Kidney capillary endothelial cell (primary cell): ENCODE data around the gene MED9.

Experiments used
- DNase-seq: peaks from one replicate; pipeline ENCODE4 v3.0.0-alpha.2; 2018; ENCODE audit warnings: low spot score

MED9 gene

GRCh38 chr17:17505151-17505550 is 28.4 kb downstream of the MED9 start:
- DNase-seq: no peak

- no peak for DNase-seq
Measured at GRCh38 chr17:17505610-17506171, 28.9 kb downstream of the MED9 start.

DNA sequence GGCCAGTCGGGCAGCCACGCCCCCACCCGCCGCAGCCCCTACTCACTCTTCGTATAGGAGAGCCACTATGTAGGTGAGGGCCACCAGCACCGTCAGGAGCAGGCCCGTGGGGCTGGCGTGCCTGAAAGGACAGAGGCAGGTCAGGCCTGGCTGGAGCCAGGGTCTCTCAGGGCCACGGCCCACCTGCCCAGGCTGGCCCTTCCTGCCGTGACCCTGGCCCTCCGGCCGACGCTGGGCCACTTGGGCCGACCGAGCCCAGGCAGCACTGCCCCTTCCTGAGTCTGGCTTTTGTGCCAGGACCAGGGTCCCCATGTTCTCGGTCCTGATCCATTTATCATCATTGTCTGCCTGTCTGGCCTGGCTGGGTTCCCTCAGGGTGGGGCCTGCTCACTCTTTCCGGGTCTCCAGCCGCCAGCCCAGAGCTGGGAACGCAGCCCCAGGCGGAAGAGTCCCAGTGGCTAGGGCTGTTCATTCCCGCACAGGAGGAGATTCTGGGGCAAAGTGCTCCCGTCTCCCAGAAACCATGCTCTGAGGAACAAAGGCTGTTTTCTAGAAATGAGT is 29.5 kb downstream of the MED9 start:
- DNase-seq: no peak

DNA sequence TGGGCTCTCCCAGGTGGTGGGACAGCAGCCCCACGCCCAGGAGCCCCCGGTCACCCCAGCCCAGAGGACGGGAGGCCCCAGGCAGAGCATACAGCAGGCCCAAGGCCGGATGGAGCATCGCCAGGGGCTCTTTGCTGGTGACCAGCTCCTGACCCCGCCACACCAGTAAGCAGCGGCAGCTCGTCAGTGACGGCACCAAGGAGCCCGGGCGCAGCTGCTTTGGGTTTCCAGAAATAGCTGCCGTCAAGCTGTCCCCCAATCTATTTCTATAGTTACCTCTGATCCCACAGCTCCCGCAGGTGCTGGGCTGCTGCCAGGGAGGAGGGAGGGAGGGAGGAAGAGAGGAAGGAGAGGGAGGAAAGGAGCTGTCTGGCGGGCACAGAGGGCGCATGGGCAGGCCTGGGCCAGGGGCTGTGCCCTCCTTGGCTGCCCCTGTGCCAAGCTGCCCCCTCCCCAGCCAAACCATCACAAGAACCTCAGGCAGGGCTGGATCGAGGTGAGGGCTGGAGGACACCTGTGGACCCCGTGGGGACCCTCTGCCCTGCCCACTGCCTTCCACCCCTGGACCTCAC is 30.2 kb downstream of the MED9 start:
- no peak for DNase-seq

GRCh38 chr17:17507465-17508011 is 30.7 kb downstream of the MED9 start:
- no peak for DNase-seq

DNA sequence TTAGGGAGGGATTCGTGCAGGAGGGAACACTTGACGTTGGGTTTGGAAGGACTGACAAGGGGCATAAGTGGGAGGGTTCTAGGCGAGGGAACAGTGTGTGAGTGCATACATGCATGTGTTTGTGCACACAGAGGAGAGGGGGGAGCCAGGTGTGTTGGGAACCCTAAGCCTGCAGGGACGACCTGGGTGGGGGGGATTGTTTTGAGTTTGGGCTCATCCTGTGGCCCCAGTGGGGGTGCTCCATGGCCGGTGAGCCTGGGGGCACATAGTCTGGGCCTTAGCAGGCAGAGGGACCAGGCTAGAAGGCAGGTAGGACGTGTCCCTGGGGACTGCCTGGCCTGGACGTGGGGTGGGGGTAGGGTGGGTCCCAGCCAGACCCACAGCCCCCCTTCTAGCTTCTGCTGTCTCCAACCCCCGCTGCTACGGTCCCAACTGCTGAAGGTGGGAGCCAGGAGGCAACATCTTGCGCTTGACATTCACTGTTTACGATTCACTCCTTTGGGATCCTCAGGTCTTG is 31.3 kb downstream of the MED9 start:
- DNase-seq: no peak

DNA sequence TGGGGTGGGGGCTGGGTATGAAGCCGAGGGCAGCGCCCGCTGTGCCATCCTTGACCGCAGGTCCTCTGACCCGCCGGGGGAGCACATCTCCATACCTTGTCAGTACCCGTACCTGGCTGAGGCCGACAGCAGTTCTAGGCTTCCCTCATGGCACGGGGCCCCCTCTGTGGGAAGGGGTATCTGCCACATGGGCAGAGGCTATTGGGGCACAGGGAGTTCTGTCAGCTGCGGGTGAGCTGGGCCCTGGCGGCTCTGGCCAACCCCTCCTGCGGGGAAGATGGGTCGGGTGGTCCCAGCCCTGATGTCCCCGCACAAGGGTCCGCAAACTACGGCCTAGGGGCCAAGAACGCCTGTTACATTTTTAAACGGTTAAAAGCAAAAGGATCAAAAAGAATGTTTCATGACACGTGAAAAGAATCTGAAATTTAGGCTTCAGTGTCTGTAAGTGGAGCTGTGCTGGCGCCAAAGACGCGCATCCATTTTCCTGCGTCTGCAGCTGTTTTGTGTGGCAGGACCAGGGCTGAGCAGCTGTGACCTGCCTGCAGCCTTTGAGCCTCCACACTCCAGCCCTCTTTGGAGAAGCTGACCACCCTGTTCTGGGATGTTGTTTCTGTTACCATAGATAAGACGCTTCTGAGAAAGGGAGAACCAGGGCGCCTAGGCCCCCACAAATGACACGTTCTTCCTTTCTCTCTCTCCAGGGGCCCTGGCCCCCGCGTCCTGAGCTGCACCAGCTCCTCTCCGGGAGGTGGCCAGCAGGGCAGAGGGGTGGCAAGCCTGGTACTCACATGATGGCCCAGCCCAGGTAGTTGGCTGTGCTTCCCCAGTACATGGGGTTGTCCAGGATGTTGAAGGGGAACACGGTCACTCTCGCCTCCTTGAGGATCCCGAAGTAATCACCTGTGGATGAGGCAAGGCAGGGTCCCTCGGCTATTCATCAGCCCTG is 32.1 kb downstream of the MED9 start:
- no peak for DNase-seq

DNA sequence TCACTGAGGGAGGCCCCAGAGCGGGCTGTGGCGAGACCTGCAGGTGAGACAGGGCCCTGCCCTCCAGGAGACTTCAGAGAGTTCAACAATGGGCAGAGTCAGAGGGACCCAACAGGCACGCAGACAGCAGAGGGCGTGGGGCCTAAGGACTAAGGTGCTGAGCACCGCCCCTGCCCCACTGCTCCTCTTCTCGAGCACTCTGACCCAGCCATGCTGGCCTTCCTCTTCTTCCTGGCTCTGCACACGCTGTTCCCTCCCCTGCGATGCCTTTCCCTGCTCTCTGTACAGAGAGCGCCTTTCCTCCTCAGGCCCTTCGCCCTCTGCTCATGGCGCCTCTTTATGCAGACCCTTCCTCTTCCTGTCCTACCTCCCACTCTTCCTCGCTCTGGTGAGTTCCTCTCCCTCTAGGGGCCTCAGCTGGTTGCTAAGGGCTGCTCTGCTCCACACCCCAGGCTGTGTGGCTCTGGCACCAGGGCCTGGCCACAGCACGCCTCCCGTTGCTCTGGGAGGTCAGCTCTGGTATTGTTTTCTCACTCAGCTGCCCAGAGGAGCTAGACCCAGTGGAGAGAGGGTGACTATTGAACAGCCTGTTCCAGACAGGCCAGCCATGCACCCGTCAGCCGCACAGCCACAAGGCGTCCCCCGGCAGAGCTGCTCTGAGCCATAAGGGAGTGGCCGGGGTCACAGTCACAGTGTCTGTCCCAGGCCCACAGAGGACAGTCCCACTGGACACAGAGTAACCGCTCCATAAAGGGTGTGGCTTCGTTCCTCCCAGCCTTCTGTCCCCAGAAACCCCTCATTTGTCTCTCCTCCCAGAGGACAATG is 33.0 kb downstream of the MED9 start:
- no peak for DNase-seq

- no peak for DNase-seq
Measured at GRCh38 chr17:17510456-17511292, 33.9 kb downstream of the MED9 start.

DNA sequence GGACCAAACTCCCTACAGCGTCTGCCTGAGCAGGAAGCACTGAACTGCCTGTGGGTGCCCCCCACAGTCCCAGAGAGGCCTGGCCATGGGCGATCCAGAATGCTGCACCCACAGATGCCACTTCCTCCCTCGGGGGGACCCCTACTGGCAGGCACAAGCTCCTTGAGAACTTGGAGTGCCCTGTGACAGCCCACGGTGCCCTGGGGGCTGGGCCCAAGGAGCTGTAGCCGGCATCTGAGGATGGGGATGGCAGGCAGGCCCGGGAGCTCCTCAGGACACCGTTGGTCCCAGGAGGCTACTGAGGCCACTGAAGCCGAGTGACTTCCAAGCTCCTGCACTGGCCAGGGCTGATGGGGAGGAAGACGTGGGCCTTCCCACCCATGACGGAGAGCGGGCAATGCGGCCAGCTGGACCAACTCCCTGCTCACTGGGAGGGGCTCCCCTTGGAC is 34.5 kb downstream of the MED9 start:
- no peak for DNase-seq

DNA sequence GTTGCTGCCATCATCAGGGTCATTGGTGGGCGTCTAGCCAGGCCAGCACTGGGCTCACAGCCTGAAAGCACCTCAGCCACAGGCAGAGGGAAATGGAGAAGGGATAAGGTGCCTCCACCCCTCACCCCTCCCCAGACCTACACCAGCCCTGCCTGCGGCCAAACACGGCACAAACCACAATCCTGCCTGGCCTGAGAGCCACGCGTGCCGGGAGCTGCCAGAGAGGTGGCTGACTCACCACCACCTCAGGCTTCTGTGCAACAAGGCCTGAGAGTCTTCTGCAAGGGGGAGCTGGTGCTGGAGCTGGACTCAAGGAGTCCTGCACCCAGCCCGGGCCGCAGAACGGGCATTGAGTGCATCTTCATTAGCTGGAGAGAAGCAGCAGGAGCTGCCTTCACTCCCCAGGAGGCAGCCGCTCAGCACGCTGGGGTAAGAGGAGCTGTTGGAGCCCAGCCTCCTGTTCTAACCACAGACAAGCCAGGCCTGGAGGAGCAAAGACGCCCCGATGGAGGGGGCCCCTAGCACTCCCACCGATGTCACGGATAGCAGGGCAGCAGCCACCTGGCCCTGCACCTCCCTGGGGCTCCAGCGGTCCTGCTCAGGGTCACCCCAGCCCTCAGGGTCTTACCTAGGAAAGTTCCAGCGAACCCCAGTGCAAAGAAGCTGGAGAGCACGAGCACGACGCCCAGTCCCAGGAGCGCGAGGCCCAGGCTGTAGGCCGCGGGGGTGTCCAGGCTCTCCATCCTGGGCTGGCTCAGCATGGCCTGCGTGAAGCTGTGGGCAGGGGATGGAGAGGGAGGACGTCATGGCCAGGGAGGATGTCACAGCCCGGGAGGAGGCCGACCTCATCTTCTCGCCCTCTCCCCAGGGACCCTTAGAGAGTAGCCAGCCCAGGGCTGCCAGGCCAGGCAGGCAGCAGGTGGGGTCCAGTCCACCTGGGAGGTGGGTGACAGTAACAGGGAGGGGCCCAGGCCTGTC is 35.4 kb downstream of the MED9 start:
- DNase-seq: no peak

GRCh38 chr17:17512866-17513265 is 36.1 kb downstream of the MED9 start:
- DNase-seq: no peak

GRCh38 chr17:17513626-17514025 is 36.8 kb downstream of the MED9 start:
- DNase-seq: no peak

DNA sequence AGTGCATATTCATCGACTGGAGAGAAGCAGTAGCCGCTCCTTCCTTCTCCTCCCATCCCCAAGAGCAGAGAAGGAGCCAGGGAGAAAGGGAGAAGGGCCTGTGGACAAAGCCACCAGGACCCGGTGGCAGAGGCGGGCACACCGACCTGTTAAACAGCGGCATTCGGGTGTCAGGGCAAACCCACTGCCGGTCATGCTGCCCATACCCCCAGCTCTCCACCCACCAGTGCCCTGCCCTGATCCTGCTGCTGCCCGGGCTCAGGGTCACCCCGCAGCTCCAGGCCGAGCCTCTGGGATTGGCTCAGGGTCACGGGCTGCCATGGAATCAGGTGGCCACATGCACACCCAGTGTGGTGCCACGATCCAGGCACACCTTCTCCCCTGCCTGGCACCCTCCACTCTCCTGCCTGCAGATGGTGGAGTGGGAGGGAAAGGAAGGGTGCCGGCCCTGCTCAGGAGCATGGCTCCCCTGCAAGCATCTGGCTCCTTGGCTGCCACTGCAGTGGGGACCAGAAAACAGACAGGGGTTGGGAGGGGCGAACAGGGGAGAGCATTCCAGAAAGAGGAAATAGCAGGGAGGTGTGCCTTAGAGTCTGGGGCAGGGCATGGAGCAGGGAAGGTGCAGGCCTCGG is 37.7 kb downstream of the MED9 start:
- DNase-seq: no peak

DNA sequence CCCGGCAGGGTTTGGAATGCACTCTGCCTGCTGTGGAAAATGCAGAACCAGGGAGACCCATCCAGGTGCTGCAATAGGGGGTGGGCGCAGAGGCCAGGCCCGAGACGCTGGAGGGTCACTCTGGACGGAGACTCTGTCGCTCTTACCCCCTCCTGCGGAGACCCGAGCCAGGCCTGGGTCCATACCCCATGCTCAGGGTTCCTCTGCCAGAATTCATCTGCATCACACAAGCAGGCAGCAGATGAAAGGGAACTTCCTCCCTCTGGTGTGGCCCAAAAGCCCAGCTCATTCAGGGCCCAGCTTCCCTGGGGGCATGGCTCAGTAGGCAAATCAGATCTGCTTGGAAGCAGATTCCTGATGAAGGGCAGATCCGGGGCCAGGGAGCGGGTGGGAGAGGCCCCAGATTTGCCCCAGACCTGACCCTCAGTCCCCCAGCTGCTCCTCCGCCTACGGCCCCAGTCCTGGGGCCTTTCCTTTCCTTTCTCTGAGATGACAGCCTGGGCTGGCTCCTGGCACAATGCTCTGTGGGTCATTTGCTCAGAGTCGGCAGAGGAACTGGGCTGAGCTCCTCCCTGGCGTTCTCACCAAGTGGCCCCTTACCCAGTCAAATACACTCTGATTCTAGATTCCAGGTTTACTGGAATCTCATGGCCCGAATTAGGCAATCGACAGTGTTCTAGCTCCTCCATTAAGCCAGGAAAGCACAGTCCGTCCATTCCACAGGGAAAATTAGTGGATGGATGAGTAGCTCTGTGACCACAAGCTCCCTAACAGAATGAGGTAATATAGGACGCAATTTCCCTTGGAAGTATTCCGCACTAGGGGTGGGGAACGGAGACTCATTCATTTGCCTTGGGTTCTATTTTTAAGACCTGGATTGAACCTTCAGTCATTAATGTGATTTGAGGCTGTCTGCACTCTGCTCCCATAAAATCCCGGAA is 38.5 kb downstream of the MED9 start:
- no peak for DNase-seq

- DNase-seq: no peak
Measured at GRCh38 chr17:17515934-17516930, 39.4 kb downstream of the MED9 start.
